Body of pancreas (tissue), 4 donors: Measurements from ENCODE around the gene KIAA0232.

Experiments
- POLR2A ChIP-seq, 3 donors: fragments of 450-650 bp; IDR thresholded peaks; one replicate each; pipeline ENCODE4 v1.6.1; 2016; ENCODE audit warnings: antibody characterized with exemption in 3 of 3, mild to moderate bottlenecking in 2 of 3
- TF ChIP-seq, protein P1 (sequence below), 7 experiments: fragments of 450-650 bp in 4 of 7; fragments of 200-600 bp in 3 of 7; sonication (generic) in 3 of 7; IDR thresholded peaks; one replicate each; pipeline ENCODE4 v1.5.1; 2016 to 2019; ENCODE audit warnings: antibody characterized with exemption in 7 of 7

DNA sequence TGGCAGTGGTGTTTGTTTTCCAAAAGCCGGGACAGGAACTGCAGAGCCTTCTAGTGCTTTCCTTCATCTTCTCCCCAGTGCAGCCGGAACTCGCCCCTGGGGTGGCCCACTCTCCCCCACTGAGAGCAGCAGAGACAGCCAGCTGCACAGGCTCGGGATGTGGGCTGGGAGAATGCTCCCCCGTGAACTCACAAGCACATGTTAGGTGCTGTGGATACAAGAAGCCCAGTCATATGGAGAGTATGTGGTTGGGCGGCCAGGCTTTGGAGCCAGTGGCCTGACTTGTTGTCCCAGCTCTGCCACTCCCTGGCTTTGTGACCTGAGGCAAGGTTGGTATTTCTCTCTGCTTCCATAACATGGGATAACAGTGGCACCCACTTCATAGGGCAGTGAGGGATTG lies 9.4 kb upstream of the KIAA0232 start:
- TF ChIP-seq, protein P1, sequence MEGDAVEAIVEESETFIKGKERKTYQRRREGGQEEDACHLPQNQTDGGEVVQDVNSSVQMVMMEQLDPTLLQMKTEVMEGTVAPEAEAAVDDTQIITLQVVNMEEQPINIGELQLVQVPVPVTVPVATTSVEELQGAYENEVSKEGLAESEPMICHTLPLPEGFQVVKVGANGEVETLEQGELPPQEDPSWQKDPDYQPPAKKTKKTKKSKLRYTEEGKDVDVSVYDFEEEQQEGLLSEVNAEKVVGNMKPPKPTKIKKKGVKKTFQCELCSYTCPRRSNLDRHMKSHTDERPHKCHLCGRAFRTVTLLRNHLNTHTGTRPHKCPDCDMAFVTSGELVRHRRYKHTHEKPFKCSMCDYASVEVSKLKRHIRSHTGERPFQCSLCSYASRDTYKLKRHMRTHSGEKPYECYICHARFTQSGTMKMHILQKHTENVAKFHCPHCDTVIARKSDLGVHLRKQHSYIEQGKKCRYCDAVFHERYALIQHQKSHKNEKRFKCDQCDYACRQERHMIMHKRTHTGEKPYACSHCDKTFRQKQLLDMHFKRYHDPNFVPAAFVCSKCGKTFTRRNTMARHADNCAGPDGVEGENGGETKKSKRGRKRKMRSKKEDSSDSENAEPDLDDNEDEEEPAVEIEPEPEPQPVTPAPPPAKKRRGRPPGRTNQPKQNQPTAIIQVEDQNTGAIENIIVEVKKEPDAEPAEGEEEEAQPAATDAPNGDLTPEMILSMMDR (IDR thresholded peaks at IDR 0.05) = no peak
- no peak for TF ChIP-seq POLR2A (IDR thresholded peaks at IDR 0.05)
